VCaP (cell line): ENCODE measurements around the gene HORMAD2.
A peak's percentile ranks its signal among the peaks of the same experiment; 100 is the strongest.

ENCODE experiments used
- H3K27ac ChIP-seq: fragments of 450-650 bp; 2 replicates; pipeline ENCODE4 v1.5.1; 2017
- CTCF ChIP-seq: fragments of 450-650 bp; conservative IDR thresholded peaks from 2 replicates; pipeline ENCODE4 v1.5.1; 2017; ENCODE audit warnings: mild to moderate bottlenecking, moderate library complexity

Gene HORMAD2

GRCh38 chr22:30181459-30182349, 101.4 kb downstream of the HORMAD2 start:
- TF ChIP-seq CTCF, result no peak
- H3K27ac ChIP-seq, result peak overlapping the region; percentile 76

GRCh38 chr22:30182350-30182745, 102.1 kb downstream of the HORMAD2 start:
- TF ChIP-seq CTCF, result no peak
- peak overlapping the region; percentile 76 for H3K27ac ChIP-seq

- no peak for TF ChIP-seq CTCF
- peak overlapping the region; percentile 76 for H3K27ac ChIP-seq
Measured at GRCh38 chr22:30182815-30183214, 102.6 kb downstream of the HORMAD2 start.

GRCh38 chr22:30183271-30183670, 103.0 kb downstream of the HORMAD2 start:
- TF ChIP-seq CTCF, result no peak
- H3K27ac ChIP-seq, result peak overlapping the region; percentile 76; the same call in 1 of the 2 replicates

GRCh38 chr22:30183861-30184278, 103.6 kb downstream of the HORMAD2 start:
- no peak for TF ChIP-seq CTCF
- H3K27ac ChIP-seq, result no peak overlapping the region

- H3K27ac ChIP-seq, result peak overlapping the region; percentile 16; the same call in 1 of the 2 replicates
- no peak for TF ChIP-seq CTCF
Measured at GRCh38 chr22:30185129-30185528, 104.9 kb downstream of the HORMAD2 start.

GRCh38 chr22:30185549-30185948, 105.3 kb downstream of the HORMAD2 start:
- H3K27ac ChIP-seq, result peak overlapping the region; percentile 16; the same call in 1 of the 2 replicates
- no peak for TF ChIP-seq CTCF
